K562 (cell line): ENCODE measurements around the gene CFAP58. TPM values are rescaled to one million over a fixed set of nuclear protein-coding genes. Genes with fewer than 3 reads are reported as not detected.

ENCODE experiments used
- ATF7 ChIP-seq: fragments of 450-650 bp; IDR thresholded peaks from 2 replicates; pipeline ENCODE4 v1.7.1; 2014; ENCODE audit warnings: mild to moderate bottlenecking, moderate library complexity
- BMI1 ChIP-seq: fragments of 150-350 bp; IDR thresholded peaks from 2 replicates; pipeline ENCODE4 v1.6.1; 2014; ENCODE audit warnings: low read length
- CREM ChIP-seq: IDR thresholded peaks from 2 replicates; pipeline ENCODE4 v1.6.1; 2014; ENCODE audit warnings: antibody characterized with exemption, low read depth
- FOSL1 ChIP-seq: fragments of 200-800 bp; sonication (Bioruptor generic); conservative IDR thresholded peaks from 2 replicates; pipeline ENCODE4 v1.6.1; 2016; ENCODE audit warnings: missing genetic modification characterization, missing compliant biosample characterization
- JUN ChIP-seq, 2 experiments: sonication (generic) in 1 of 2; formaldehyde crosslinking in 1 of 2; IDR thresholded peaks; 2 replicates each; pipeline versions ENCODE4 v1.6.1 to v1.8.0; 2012 to 2022; ENCODE audit warnings: borderline replicate concordance in 2 of 2, mild to moderate bottlenecking in 2 of 2, improper control_type of control experiment in 1 of 2, low read depth in 1 of 2, low read length in 1 of 2, missing genetic modification reagents in 1 of 2
- JUNB ChIP-seq: fragments of 450-650 bp; formaldehyde crosslinking; conservative IDR thresholded peaks from 2 replicates; pipeline ENCODE4 v1.4.0; 2020; ENCODE audit warnings: mild to moderate bottlenecking
- YBX1 ChIP-seq: fragments of 450-650 bp; IDR thresholded peaks from 2 replicates; pipeline ENCODE4 v1.7.1; 2016; ENCODE audit warnings: mild to moderate bottlenecking
- ZBTB7A ChIP-seq: IDR thresholded peaks from 2 replicates; pipeline ENCODE4 v1.6.1; 2011; ENCODE audit warnings: low read depth, mild to moderate bottlenecking, low read length, moderate library complexity, borderline replicate concordance; ENCODE audit not compliant: control insufficient read depth
- ZNF121 ChIP-seq: sonication (generic); formaldehyde crosslinking; conservative IDR thresholded peaks from 2 replicates; pipeline ENCODE4 v1.8.0; 2022; ENCODE audit warnings: missing genetic modification reagents
- ZNF140 ChIP-seq: fragments of 250-450 bp; sonication (Bioruptor Pico); IDR thresholded peaks from 2 replicates; pipeline ENCODE4 v1.8.0; 2021; ENCODE audit warnings: moderate library complexity, mild to moderate bottlenecking, inconsistent platforms
- ZNF668 ChIP-seq: fragments of 250-450 bp; sonication (Bioruptor Pico); IDR thresholded peaks from 2 replicates; pipeline ENCODE4 v1.8.0; 2022; ENCODE audit warnings: mild to moderate bottlenecking, inconsistent platforms
- polyA plus RNA-seq, 8 experiments: library from polyadenylated mRNA; depleted of rRNA in 4 of 8; stranded (reverse) in 5 of 8; unstranded in 3 of 8; fragments of >200 nt; fragmentation: Nextera tagmentation in 2 of 8; fragmentation: Illumina TruSeq in 1 of 8; extraction: Ambion mirVana in 2 of 8; extraction: Trizol in 1 of 8; gene quantifications; 2 replicates each; pipeline versions ENCODE4 v1.2.1 to v1.2.3, GENCODE V29; 2011 to 2014; ENCODE audit warnings: inconsistent platforms in 1 of 8, missing spikeins in 1 of 8
- total RNA-seq, 7 experiments: library from RNA; depleted of rRNA in 6 of 7; stranded (reverse); fragments of >200 nt in 6 of 7; fragmentation: Illumina TruSeq in 2 of 7; extraction: Trizol in 2 of 7; gene quantifications; 2 replicates each; pipeline versions ENCODE4 v1.2.1 to v1.2.3, GENCODE V29; 2011 to 2021; ENCODE audit warnings: low replicate concordance in 1 of 7
- TF ChIP-seq, protein P1 (sequence below), 2 experiments: fragments of 450-650 bp; IDR thresholded peaks; 2 replicates each; pipeline ENCODE4 v1.6.1; 2016; ENCODE audit warnings: mild to moderate bottlenecking in 2 of 2, borderline replicate concordance in 1 of 2, low read depth in 1 of 2, moderate library complexity in 1 of 2

Gene CFAP58
- total and polyA plus RNA-seq, 9 of the 15 experiments (the other 6 are each of a cell fraction or from before 2014, with no cell fraction given): 0.08 to 2.0 (median 0.71) TPM

DNA sequence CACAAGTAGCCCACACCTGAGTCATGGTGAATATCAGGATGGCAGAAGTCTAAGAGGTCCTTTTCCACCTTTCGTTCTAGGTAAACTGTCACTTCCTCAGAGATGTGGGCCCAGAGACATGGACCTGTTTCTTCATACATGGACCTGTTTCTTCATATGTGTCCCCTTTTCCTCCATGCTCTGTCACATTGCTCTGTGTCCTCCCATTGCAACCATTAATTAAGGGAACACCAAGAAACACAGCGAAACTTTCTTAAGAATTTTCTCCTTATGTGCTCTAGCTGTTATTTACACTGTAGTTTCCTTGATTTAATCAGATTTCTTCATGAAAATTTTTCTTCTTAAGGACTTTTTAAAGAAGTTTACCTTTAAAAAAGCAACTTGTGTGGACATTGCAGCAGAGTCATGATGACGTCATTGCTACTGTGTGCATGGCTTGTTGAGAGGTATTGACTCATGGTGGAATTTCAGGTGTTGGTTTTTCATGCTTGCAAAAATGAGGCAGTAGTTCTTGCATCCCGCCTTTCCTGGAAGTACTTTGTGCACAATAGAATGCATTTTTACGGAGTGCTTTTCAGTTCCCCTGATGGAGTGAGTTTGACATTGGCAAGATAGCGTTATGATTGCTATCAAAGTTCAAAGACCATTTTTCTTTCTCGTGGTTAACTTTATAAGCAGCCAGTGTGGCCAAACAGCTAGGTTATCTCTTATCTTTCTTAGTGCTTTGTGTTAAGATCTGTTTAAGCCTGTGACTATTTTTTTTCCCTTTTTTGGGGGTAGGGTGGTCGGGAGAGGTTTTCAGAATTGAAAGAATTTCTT is 37.7 kb downstream of the CFAP58 start (continued):
- TF ChIP-seq, protein P1, sequence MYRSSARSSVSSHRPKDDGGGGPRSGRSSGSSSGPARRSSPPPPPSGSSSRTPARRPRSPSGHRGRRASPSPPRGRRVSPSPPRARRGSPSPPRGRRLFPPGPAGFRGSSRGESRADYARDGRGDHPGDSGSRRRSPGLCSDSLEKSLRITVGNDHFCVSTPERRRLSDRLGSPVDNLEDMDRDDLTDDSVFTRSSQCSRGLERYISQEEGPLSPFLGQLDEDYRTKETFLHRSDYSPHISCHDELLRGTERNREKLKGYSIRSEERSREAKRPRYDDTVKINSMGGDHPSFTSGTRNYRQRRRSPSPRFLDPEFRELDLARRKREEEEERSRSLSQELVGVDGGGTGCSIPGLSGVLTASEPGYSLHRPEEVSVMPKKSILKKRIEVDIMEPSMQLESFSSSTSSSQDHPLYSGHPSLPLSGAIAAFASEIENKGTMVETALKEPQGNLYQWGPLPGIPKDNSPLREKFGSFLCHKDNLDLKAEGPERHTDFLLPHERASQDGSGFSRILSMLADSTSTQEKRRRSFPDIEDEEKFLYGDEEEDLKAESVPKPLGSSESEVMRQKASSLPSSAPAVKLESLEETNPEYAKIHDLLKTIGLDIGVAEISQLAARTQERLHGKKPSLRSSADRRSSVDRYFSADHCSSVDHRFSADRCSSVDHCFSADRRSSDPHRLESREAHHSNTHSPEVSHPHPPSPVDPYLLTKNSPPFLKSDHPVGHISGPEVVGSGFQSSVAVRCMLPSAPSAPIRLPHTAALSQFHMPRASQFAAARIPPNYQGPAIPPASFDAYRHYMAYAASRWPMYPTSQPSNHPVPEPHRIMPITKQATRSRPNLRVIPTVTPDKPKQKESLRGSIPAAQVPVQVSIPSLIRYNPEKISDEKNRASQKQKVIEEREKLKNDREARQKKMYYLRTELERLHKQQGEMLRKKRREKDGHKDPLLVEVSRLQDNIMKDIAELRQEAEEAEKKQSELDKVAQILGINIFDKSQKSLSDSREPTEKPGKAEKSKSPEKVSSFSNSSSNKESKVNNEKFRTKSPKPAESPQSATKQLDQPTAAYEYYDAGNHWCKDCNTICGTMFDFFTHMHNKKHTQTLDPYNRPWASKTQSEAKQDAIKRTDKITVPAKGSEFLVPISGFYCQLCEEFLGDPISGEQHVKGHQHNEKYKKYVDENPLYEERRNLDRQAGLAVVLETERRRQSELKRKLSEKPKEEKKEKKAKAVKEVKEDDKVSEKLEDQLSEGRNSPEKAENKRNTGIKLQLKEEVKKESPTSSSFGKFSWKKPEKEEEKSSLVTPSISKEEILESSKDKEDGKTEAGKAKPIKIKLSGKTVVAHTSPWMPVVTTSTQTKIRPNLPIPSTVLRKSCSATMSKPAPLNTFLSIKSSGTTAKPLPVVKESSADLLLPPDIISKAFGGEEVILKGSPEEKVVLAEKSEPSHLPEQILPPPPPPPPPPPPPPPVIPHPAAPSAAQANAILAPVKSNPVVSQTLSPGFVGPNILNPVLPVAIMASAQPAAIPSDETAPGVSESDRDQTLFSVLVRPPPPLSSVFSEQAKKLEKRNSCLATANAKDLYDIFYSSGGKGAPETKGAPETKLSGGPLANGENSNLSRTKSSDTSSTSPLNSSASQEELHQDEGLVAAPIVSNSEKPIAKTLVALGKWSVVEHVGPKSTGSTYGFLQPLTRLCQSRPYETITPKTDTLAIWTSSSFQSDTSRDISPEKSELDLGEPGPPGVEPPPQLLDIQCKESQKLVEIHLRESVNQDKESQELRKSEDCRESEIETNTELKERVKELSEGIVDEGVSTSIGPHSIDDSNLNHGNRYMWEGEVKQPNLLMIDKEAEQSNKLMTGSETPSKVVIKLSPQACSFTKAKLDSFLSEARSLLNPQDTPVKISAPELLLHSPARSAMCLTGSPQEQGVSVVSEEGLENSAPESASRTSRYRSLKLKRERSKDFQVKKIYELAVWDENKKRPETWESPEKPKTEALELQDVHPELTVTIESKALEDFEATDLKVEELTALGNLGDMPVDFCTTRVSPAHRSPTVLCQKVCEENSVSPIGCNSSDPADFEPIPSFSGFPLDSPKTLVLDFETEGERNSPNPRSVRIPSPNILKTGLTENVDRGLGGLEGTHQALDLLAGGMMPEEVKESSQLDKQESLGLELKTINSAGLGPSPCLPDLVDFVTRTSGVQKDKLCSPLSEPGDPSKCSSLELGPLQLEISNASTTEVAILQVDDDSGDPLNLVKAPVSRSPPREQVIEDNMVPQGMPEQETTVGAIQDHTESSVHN (IDR thresholded peaks at IDR 0.05; ENCODE audit: borderline replicate concordance in 1 of 2, low read depth in 1 of 2): no peak
- TF ChIP-seq YBX1 (no peak), JUNB (CRISPR knock-in tag) (0 out of 2 replicates have a peak, but pooled peaks have one; percentile 41), ATF7 (peak; percentile 97), ZNF121 (no peak), ZBTB7A (no peak), CREM (peak; percentile 79), ZNF140 (no peak), JUN (IDR thresholded peaks at IDR 0.05; ENCODE audit: borderline replicate concordance, low read depth, low read length) (peak; percentile 86), JUN (CRISPR knock-in tag; IDR thresholded peaks at IDR 0.05; ENCODE audit: borderline replicate concordance) (no peak), ZNF668 (CRISPR knock-in tag) (no peak), BMI1 (no peak), FOSL1 (tag) (peak; percentile 42; the same call in 1 of the 2 replicates)
- TF ChIP-seq, all 486 proteins: peak for 10
